Panc1 (cell line): ENCODE results near the gene TBXAS1.

Experiments used
- POLR2AphosphoS5 ChIP-seq: IDR thresholded peaks from 2 replicates; pipeline ENCODE4 v1.6.1; 2012; ENCODE audit warnings: mild to moderate bottlenecking, low read depth, low read length, moderate library complexity
- REST ChIP-seq, 2 experiments: IDR thresholded peaks; 2 replicates each; pipeline ENCODE4 v1.6.1; 2011 to 2012; ENCODE audit warnings: low read depth in 2 of 2, control low read depth in 1 of 2, low read length in 1 of 2, mild to moderate bottlenecking in 1 of 2, moderate library complexity in 1 of 2; ENCODE audit not compliant: insufficient read depth in 1 of 2
- SIN3A ChIP-seq: IDR thresholded peaks from 2 replicates; pipeline ENCODE4 v1.6.1; 2012; ENCODE audit warnings: low read depth, mild to moderate bottlenecking, low read length, moderate library complexity, borderline replicate concordance; ENCODE audit not compliant: insufficient read depth
- TCF7L2 ChIP-seq: IDR thresholded peaks from 2 replicates; pipeline ENCODE4 v1.6.1; 2011; ENCODE audit warnings: mild to moderate bottlenecking, low read depth, low read length, inconsistent platforms
- TF ChIP-seq, protein P1 (sequence below): fragments of 450-650 bp; IDR thresholded peaks from 2 replicates; pipeline ENCODE4 v1.5.1; 2017; ENCODE audit warnings: mild to moderate bottlenecking

DNA sequence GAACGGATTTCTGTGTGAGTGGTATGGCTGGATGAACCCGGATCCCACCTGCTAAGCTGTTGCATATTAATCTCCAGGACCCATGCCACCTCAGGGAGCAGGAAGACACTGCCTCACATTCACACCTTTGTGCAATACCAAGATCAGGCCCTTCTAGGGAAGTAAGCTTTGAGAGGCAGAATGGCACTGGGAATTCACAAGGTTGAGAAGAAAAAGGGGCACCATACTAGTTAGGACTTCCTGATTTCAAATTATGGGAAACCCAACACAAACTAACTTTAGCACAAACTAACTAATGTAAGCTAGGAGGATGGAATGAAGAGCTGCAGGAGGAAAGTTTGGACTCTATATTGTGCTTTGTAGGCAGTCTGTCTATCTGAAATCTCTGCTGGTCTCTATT lies 71.3 kb downstream of the TBXAS1 start:
- TF ChIP-seq, protein P1, sequence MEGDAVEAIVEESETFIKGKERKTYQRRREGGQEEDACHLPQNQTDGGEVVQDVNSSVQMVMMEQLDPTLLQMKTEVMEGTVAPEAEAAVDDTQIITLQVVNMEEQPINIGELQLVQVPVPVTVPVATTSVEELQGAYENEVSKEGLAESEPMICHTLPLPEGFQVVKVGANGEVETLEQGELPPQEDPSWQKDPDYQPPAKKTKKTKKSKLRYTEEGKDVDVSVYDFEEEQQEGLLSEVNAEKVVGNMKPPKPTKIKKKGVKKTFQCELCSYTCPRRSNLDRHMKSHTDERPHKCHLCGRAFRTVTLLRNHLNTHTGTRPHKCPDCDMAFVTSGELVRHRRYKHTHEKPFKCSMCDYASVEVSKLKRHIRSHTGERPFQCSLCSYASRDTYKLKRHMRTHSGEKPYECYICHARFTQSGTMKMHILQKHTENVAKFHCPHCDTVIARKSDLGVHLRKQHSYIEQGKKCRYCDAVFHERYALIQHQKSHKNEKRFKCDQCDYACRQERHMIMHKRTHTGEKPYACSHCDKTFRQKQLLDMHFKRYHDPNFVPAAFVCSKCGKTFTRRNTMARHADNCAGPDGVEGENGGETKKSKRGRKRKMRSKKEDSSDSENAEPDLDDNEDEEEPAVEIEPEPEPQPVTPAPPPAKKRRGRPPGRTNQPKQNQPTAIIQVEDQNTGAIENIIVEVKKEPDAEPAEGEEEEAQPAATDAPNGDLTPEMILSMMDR = no peak
- TF ChIP-seq POLR2AphosphoS5 (no peak), SIN3A (no peak), REST (IDR thresholded peaks at IDR 0.05; ENCODE audit: insufficient read depth in 1 of 2, low read depth in 2 of 2, low read length in 1 of 2) (no peak), TCF7L2 (no peak)
